HepG2 (cell line): ENCODE results near the gene PHACTR1. TPM values are rescaled to one million over a fixed set of nuclear protein-coding genes. Genes with fewer than 3 reads are reported as not detected.

Experiments
- ATAC-seq: fragments of 200-7000 bp; cut with Tn5 transposase; 3 replicates; pipeline ENCODE4 v1.9.1; 2020; ENCODE audit warnings: mild to moderate bottlenecking, moderate library complexity
- BruUV-seq: library from RNA; stranded (reverse); fragments of 400-500 nt; replicated peaks from 2 replicates; lab custom pipeline; 2021; lab: Mats Ljungman, UMichigan
- CTCF ChIA-PET: fragments of 300-600 bp; formaldehyde crosslinking; extraction: SDS; loops from one replicate; lab custom pipeline; 2021; ENCODE audit warnings: low total read pairs, inconsistent platforms, low intra/inter-chr PET ratio; lab: Yijun Ruan, JAX
- POLR2A ChIA-PET: fragments of 350-600 bp; sonication (Branson Sonifier 250); formaldehyde crosslinking; loops from one replicate; lab custom pipeline; 2020; ENCODE audit warnings: antibody characterized with exemption, inconsistent platforms; lab: Yijun Ruan, JAX
- DNase-seq: peaks from one replicate; pipeline ENCODE4 v3.0.0-alpha.2; 2015; ENCODE audit warnings: low spot score
- FAIRE-seq: peaks from 3 replicates; lab custom pipeline; 2011; peaks lifted over from hg19 to GRCh38; lab: Jason Lieb, UNC
- H2AFZ ChIP-seq: one replicate; pipeline ENCODE4 v1.6.1; 2011; ENCODE audit warnings: low read length, inconsistent platforms
- H3K27ac ChIP-seq: fragments of 300-600 bp; 3 replicates; pipeline ENCODE4 v1.8.0; 2011; ENCODE audit warnings: mixed run types, mild to moderate bottlenecking, mixed read lengths, low read length, inconsistent platforms; ENCODE audit not compliant: insufficient read depth; ENCODE audit errors: extremely low read length
- H3K27me3 ChIP-seq, 2 experiments: fragments of 200-600 bp in 1 of 2; 2 replicates in 1 of 2; 3 replicates in 1 of 2; pipeline versions ENCODE4 v1.6.0 to v1.8.0; 2011; ENCODE audit warnings: low read length in 2 of 2, mild to moderate bottlenecking in 2 of 2, moderate library complexity in 2 of 2, inconsistent platforms in 1 of 2; ENCODE audit not compliant: insufficient read depth in 2 of 2, control insufficient read depth in 1 of 2
- H3K36me3 ChIP-seq, 2 experiments: fragments of 200-600 bp in 1 of 2; replicated peaks in 1 of 2; 2 replicates in 1 of 2; 3 replicates in 1 of 2; pipeline versions ENCODE4 v1.5.1 to v1.8.0; 2011; ENCODE audit warnings: low read length in 2 of 2, inconsistent platforms in 1 of 2; ENCODE audit not compliant: insufficient read depth in 2 of 2, control insufficient read depth in 1 of 2
- H3K4me1 ChIP-seq: 2 replicates; pipeline ENCODE4 v1.5.1; 2012; ENCODE audit warnings: low read length, inconsistent platforms; ENCODE audit not compliant: insufficient read depth
- H3K4me2 ChIP-seq: 2 replicates; pipeline ENCODE4 v1.6.0; 2011; ENCODE audit warnings: low read depth, low read length, inconsistent platforms
- H3K4me3 ChIP-seq, 3 experiments: fragments of 200-600 bp in 1 of 3; sonication (generic), shearing (Covaris generic) in 1 of 3; replicated peaks in 1 of 3; 2 replicates each; pipeline ENCODE4 v1.5.1; 2011 to 2016; ENCODE audit warnings: low read length in 3 of 3, inconsistent platforms in 2 of 3, low read depth in 2 of 3, mild to moderate bottlenecking in 2 of 3, control low read depth in 1 of 3, mixed read lengths in 1 of 3; ENCODE audit not compliant: insufficient read depth in 1 of 3
- H3K79me2 ChIP-seq: one replicate; pipeline ENCODE4 v1.6.1; 2011; ENCODE audit warnings: low read length, inconsistent platforms; ENCODE audit not compliant: insufficient read depth
- H3K9ac ChIP-seq: 2 replicates; pipeline ENCODE4 v1.6.0; 2011; ENCODE audit warnings: mild to moderate bottlenecking, low read depth, low read length, inconsistent platforms; ENCODE audit not compliant: insufficient read depth
- H3K9me3 ChIP-seq: 2 replicates; pipeline ENCODE4 v1.5.1; 2012; ENCODE audit warnings: mild to moderate bottlenecking, low read length
- H4K20me1 ChIP-seq: 2 replicates; pipeline ENCODE4 v1.6.0; 2011; ENCODE audit warnings: inconsistent platforms, mild to moderate bottlenecking, low read length, moderate library complexity; ENCODE audit not compliant: insufficient read depth
- AHR ChIP-seq: IDR thresholded peaks from 2 replicates; pipeline ENCODE4 v1.6.1; 2018; ENCODE audit warnings: missing genetic modification reagents, missing compliant biosample characterization
- BORCS8-MEF2B ChIP-seq: sonication (generic); formaldehyde crosslinking; IDR thresholded peaks from 2 replicates; pipeline ENCODE4 v1.8.0; 2022; ENCODE audit warnings: mild to moderate bottlenecking, missing genetic modification reagents
- JDP2 ChIP-seq: sonication (generic); formaldehyde crosslinking; IDR thresholded peaks from 2 replicates; pipeline ENCODE4 v1.8.1; 2022; ENCODE audit warnings: missing genetic modification reagents, borderline replicate concordance
- MTF2 ChIP-seq: sonication (generic); formaldehyde crosslinking; IDR thresholded peaks from 2 replicates; pipeline ENCODE4 v1.5.0; 2020; ENCODE audit warnings: missing genetic modification reagents, borderline replicate concordance
- U2AF1 ChIP-seq: fragments of 200-400 bp; formaldehyde crosslinking; optimal IDR thresholded peaks from 2 replicates; pipeline ENCODE3; 2017; ENCODE audit warnings: mild to moderate bottlenecking, low read depth, low read length
- ZKSCAN1 ChIP-seq: fragments of 150-350 bp; IDR thresholded peaks from 2 replicates; pipeline ENCODE4 v1.6.1; 2014; ENCODE audit warnings: low read length
- ZNF614 ChIP-seq: IDR thresholded peaks from 2 replicates; pipeline ENCODE4 v1.6.1; 2018; ENCODE audit warnings: missing biosample characterization, missing genetic modification reagents, inconsistent platforms, borderline replicate concordance
- WGBS: methylation state at CpG from one replicate; pipeline ENCODE4 v1.1.6; 2017; ENCODE audit warnings: low lambda C conversion rate; 5-methylcytosine and 5-hydroxymethylcytosine counted together
- in situ Hi-C: cut with HindIII; loops from 2 replicates; pipeline ENCODE4 v1.10.0; 2017; ENCODE audit warnings: low pct_unique_long_range_greater_than_20kb; ENCODE audit not compliant: extremely low pct_ligation_motif_present
- intact Hi-C: fragments of 100-400 bp; cut with micrococcal nuclease; formaldehyde crosslinking; loops from one replicate; pipeline ENCODE4 v1.10.0; 2022; ENCODE audit not compliant: unreplicated experiment
- polyA plus RNA-seq, 8 experiments: library from polyadenylated mRNA; depleted of rRNA in 3 of 8; stranded (reverse) in 7 of 8; unstranded in 1 of 8; fragments of >200 nt; fragmentation: Illumina TruSeq in 4 of 8; extraction: Trizol in 4 of 8; gene quantifications; 2 replicates each; pipeline versions ENCODE4 v1.2.1 to v1.2.3, GENCODE V29; 2011 to 2016; ENCODE audit warnings: low read depth in 4 of 8, missing spikeins in 1 of 8, mixed read lengths in 1 of 8; ENCODE audit not compliant: insufficient read depth in 1 of 8
- total RNA-seq, 5 experiments: library from RNA; depleted of rRNA; stranded (reverse); fragments of >200 nt; fragmentation: Illumina TruSeq; extraction: Trizol; gene quantifications; 2 replicates each; pipeline ENCODE4 v1.2.3, GENCODE V29; 2016; ENCODE audit warnings: low read depth in 1 of 5
- TF ChIP-seq, protein P1 (sequence below): IDR thresholded peaks from 2 replicates; pipeline ENCODE4 v1.6.1; 2016; ENCODE audit warnings: low read depth, missing genetic modification reagents, missing compliant biosample characterization

Gene PHACTR1
- total and polyA plus RNA-seq, 2 of the 13 experiments (the other 11 are each of a cell fraction or from before 2014, with no cell fraction given) = 0.09 TPM; not detected in 1

DNA sequence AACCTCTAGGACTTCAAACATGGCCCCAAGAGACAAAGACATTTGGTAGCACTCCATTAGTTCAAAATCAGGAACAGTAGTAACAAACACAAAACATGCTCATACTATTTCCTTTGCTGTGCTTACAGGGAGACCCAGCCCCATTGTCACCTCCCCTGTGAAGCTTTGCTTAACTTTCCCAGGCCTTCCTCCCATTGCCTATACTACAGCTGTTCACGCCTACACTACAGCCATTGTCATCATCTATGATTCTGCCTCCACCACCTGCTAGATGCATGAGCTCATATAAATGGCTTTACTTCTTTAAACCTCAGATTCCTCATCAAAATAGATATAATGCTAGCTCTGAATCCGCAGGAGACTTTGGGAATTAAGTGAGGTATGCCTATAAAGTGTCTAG, 8.7 kb downstream of the PHACTR1 start:
- in situ Hi-C loops = no loop called here

More for the DNA sequence above, 8.7 kb downstream of the PHACTR1 start:
- no peak overlapping the region for H3K4me2 ChIP-seq
- WGBS = 2% methylated on average over 2 of the region's 2 CpGs
- no peaks in the 10 kb centered on the region for H3K79me2 ChIP-seq
- H3K27me3 ChIP-seq = no peaks in the 10 kb centered on the region; a peak in 1 of 5 replicates
- TF ChIP-seq JDP2 (no peak), U2AF1 (no peak), BORCS8-MEF2B (CRISPR knock-in tag) (no peak), MTF2 (CRISPR knock-in tag) (no peak), ZKSCAN1 (no peak), ZNF614 (no peak), AHR (CRISPR knock-in tag) (no peak)
- TF ChIP-seq, protein P1, sequence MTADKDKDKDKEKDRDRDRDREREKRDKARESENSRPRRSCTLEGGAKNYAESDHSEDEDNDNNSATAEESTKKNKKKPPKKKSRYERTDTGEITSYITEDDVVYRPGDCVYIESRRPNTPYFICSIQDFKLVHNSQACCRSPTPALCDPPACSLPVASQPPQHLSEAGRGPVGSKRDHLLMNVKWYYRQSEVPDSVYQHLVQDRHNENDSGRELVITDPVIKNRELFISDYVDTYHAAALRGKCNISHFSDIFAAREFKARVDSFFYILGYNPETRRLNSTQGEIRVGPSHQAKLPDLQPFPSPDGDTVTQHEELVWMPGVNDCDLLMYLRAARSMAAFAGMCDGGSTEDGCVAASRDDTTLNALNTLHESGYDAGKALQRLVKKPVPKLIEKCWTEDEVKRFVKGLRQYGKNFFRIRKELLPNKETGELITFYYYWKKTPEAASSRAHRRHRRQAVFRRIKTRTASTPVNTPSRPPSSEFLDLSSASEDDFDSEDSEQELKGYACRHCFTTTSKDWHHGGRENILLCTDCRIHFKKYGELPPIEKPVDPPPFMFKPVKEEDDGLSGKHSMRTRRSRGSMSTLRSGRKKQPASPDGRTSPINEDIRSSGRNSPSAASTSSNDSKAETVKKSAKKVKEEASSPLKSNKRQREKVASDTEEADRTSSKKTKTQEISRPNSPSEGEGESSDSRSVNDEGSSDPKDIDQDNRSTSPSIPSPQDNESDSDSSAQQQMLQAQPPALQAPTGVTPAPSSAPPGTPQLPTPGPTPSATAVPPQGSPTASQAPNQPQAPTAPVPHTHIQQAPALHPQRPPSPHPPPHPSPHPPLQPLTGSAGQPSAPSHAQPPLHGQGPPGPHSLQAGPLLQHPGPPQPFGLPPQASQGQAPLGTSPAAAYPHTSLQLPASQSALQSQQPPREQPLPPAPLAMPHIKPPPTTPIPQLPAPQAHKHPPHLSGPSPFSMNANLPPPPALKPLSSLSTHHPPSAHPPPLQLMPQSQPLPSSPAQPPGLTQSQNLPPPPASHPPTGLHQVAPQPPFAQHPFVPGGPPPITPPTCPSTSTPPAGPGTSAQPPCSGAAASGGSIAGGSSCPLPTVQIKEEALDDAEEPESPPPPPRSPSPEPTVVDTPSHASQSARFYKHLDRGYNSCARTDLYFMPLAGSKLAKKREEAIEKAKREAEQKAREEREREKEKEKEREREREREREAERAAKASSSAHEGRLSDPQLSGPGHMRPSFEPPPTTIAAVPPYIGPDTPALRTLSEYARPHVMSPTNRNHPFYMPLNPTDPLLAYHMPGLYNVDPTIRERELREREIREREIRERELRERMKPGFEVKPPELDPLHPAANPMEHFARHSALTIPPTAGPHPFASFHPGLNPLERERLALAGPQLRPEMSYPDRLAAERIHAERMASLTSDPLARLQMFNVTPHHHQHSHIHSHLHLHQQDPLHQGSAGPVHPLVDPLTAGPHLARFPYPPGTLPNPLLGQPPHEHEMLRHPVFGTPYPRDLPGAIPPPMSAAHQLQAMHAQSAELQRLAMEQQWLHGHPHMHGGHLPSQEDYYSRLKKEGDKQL = no peak
- no TSS peak for BruUV-seq
- H3K9me3 ChIP-seq = no peaks in the 10 kb centered on the region
- H3K4me3 ChIP-seq = no peak overlapping the region
- no peak overlapping the region for H2AFZ ChIP-seq
- no peaks in the 10 kb centered on the region for H4K20me1 ChIP-seq
- no peak overlapping the region for H3K9ac ChIP-seq
- ChIA-PET CTCF (no interaction called here), POLR2A (no interaction called here)
- no peaks in the 10 kb centered on the region for H3K36me3 ChIP-seq
- ATAC-seq (no peak), DNase-seq (no peak), FAIRE-seq (no peak)
- no peak overlapping the region for H3K27ac ChIP-seq
- intact Hi-C loops = no loop called here
- H3K4me1 ChIP-seq = no peaks in the 10 kb centered on the region
